Omental fat pad (tissue), 4 donors: Measurements from ENCODE around the gene QRICH1. TPM values are rescaled to one million over a fixed set of nuclear protein-coding genes. Genes with fewer than 3 reads are reported as not detected.

Source experiments
- ATAC-seq: fragments of 150-250 bp; one replicate; pipeline ENCODE4 v1.9.1; 2016; ENCODE audit warnings: mild to moderate bottlenecking, moderate library complexity; ENCODE audit not compliant: low FRiP score
- DNase-seq: peaks from one replicate; pipeline ENCODE4 v3.0.0-alpha.2; 2019; ENCODE audit warnings: low spot score
- CTCF ChIP-seq, 3 donors: fragments of 450-650 bp; IDR thresholded peaks; one replicate each; pipeline ENCODE4 v1.5.1; 2016 to 2017; ENCODE audit warnings: antibody characterized with exemption in 3 of 3, mild to moderate bottlenecking in 3 of 3, moderate library complexity in 2 of 3
- total RNA-seq, 4 donors: library from RNA; depleted of rRNA; stranded (reverse); fragments of >200 nt; gene quantifications; one replicate each; pipeline ENCODE4 v1.1.0, GENCODE V29; 2016

Gene QRICH1
- total RNA-seq, 4 donors from 2014 or later = 53.2 to 71.2 (median 61.9) TPM

GRCh38 chr3:49132073-49132436, 38.2 kb upstream of the QRICH1 start:
- no peak for TF ChIP-seq CTCF (IDR thresholded peaks at IDR 0.05)
- ATAC-seq = no peak
- no peak for DNase-seq

GRCh38 chr3:49131576-49131975, 37.7 kb upstream of the QRICH1 start:
- DNase-seq = no peak
- ATAC-seq = no peak
- no peak for TF ChIP-seq CTCF (IDR thresholded peaks at IDR 0.05)

DNA sequence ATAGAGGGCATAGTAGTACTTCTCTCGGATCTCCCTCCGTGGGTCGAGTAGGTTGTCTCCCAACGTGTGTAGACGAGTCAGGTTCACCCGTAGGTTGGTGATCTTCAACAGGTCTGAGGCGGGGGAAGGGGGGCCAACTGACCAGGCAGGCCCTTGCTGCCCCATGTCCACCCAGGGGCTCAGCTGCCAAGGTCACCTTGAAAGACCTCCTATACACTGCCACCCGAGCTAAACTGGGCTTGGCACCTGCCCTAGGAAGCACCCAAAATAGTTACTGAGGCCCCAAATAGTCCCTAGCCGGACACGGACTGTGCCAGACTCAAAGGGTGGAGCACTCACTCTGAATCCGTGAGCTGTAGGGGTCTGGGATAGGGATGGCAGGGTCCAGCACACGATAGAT, 37.2 kb upstream of the QRICH1 start:
- no peak for TF ChIP-seq CTCF (IDR thresholded peaks at IDR 0.05)
- DNase-seq = no peak

GRCh38 chr3:49124991-49125670, 31.3 kb upstream of the QRICH1 start:
- TF ChIP-seq CTCF (IDR thresholded peaks at IDR 0.05) = no peak
- DNase-seq = no peak
- ATAC-seq = no peak

More for the DNA sequence above, 37.2 kb upstream of the QRICH1 start:
- ATAC-seq = no peak

- ATAC-seq = no peak
- no peak for TF ChIP-seq CTCF (IDR thresholded peaks at IDR 0.05)
- DNase-seq = no peak
Measured at GRCh38 chr3:49124203-49124602, 30.3 kb upstream of the QRICH1 start.

DNA sequence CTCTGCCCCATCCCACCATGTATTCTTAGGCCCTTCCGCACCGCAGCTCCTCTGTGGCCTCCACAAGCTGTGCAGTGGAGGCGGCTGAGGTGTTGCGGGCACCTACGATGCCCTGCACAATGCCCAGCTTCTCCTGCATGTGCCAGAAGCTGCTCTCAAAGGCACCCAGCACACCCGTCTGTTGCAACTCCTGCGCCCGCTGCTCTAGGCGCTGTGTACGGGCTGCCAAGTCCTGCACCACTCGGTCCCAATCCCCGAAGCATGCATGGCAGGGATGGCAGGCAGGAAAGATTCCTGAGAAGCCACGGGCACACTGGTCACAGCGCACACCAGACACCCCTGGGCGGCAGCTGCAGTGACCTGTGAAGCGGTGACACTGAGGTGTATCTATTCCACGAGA, 29.8 kb upstream of the QRICH1 start:
- ATAC-seq (no peak), DNase-seq (no peak)
- no peak for TF ChIP-seq CTCF (IDR thresholded peaks at IDR 0.05)

- no peak for TF ChIP-seq CTCF (IDR thresholded peaks at IDR 0.05)
- DNase-seq = no peak
- no peak for ATAC-seq
Measured at GRCh38 chr3:49122886-49123545, 29.1 kb upstream of the QRICH1 start.
